ENCODE measurements around the gene NCBP3.
"Not testable (repeated sequence)": the region's sequence is repeated elsewhere in the genome, so short reads cannot be mapped to it uniquely, and the experiment has no call there.

Gene NCBP3

DNA sequence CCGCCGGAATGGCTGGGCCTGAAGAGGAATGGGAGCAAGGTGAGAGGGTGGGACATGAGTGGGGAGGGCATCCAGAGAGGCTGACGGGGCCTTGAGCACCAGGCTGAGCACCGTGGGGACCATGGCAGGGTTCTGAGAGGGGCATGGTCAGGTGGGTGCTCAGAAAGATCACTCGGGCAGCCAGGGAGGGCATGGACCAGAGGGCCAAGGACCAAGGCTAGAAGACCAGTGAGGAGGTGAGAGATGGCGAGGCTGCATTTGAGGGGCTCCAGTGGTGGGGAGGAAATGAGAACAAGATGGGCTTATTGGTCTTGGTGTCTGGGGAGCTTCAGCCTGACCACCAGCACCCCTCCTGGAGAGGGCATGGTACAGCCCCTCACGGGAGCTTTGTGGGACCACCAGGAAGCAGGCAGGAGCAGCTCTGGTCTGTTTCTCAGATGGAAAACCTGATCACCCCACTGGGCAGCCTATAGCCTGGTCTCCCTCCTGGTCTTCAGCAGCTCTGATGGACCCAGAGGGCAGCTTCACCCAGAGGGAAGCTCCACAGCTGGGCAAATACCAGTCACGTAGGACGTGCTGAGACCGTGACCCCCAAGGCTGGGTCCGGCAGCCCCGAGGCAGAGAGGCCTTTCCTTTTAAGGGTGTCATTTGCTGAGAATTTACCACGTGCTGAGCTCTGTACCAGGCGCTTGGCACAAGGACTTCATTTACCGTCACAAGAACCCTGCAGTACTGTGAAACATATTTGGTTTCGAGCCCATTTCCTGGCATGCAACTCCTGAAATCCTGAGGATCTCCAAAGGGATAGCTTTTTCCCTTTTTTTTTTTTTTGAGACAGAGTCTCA, 11.4 kb upstream of the NCBP3 start:
- DNase-seq (ENCODE audit: low read depth in 1 of 2, low spot score in 1 of 2), result no peak
- TF ChIP-seq JUND (IDR thresholded peaks at IDR 0.05; ENCODE audit: low read depth), result no peak
- in situ Hi-C loops (cut with HindIII; ENCODE audit: low pct_unique_long_range_greater_than_20kb, low sequenced_read_pairs), result no loop called here

- DNase-seq (ENCODE audit: low read depth in 1 of 2, low spot score in 1 of 2); in situ Hi-C loops (cut with HindIII; ENCODE audit: low pct_unique_long_range_greater_than_20kb, low sequenced_read_pairs): not testable (repeated sequence)
These were observed 8.2 kb upstream of the NCBP3 start for GRCh38 chr17:3854204-3854603.

GRCh38 chr17:3852561-3852960, 6.5 kb upstream of the NCBP3 start:
- no peak for TF ChIP-seq JUND (IDR thresholded peaks at IDR 0.05; ENCODE audit: low read depth)
- in situ Hi-C loops (cut with HindIII; ENCODE audit: low pct_unique_long_range_greater_than_20kb, low sequenced_read_pairs), result no loop called here
- DNase-seq (ENCODE audit: low read depth in 1 of 2, low spot score in 1 of 2), result no peak

GRCh38 chr17:3851461-3852100, 5.5 kb upstream of the NCBP3 start:
- TF ChIP-seq JUND (IDR thresholded peaks at IDR 0.05; ENCODE audit: low read depth), result no peak
- DNase-seq (ENCODE audit: low read depth in 1 of 2, low spot score in 1 of 2), result no peak
- in situ Hi-C loops (cut with HindIII; ENCODE audit: low pct_unique_long_range_greater_than_20kb, low sequenced_read_pairs), result no loop called here

GRCh38 chr17:3848229-3848835, 2.3 kb upstream of the NCBP3 start:
- in situ Hi-C loops (cut with HindIII; ENCODE audit: low pct_unique_long_range_greater_than_20kb, low sequenced_read_pairs), result no loop called here
- no peak for TF ChIP-seq JUND (IDR thresholded peaks at IDR 0.05; ENCODE audit: low read depth)
- DNase-seq (ENCODE audit: low read depth in 1 of 2, low spot score in 1 of 2), result no peak

DNA sequence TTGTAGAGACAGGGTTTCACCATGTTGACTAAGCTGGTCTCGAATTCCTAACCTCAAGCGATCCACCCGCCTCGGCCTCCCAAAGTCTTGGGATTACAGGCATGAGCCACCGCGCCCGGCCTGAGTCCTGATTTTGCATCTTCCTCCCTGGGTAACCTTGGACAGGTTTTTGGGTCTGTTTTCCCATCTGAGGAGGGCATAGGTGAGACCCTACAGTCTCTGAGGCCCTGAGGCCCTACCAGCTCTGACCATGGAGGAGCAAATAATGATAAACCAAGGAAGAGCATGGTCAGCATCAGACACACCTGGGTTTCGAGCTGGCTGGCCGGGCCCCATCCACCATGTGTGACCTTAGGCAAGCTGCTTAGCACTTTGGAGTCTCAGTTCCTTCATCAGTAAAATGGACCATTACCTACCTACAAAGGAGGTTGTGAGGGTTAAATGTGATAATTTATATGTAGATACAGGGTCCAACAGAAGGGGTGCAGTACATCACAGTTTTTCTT, 1.2 kb upstream of the NCBP3 start:
- no peak for TF ChIP-seq JUND (IDR thresholded peaks at IDR 0.05; ENCODE audit: low read depth)
- in situ Hi-C loops (cut with HindIII; ENCODE audit: low pct_unique_long_range_greater_than_20kb, low sequenced_read_pairs), result no loop called here

DNA sequence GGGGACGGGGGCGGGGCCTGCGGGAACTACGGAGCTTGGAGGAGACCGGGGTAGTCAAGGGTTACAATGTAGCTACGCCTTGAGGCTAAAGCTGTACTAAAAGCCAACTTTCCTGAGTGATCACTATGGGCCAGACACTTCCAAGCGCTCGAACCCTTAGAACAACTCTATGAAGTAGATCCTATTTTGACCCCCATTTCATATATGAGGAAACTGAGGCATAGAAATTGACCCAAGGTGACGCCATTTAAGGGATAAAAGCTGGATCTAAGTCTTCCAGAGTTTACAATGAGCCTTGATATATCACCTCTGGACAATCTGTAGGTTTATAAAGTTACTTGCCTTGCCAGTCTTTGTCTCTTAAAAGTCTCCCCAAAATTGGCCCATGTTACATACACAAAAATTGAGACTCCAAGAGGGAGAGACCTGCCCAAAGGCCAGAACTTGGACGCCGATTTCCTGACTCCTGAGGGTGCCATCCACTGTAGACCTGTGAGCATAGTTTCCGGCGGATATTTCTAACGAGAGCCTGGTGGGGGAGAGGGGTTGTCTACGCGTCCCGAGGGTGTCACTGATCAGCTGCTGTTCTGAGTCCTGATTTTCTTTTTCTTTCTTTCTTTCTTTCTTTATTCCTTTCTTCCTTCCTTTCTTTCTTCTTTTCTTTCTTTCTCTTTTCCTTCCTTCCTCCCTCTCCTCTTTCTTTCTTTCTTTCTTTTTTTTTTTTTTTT, 555 bp upstream of the NCBP3 start:
- TF ChIP-seq JUND (IDR thresholded peaks at IDR 0.05; ENCODE audit: low read depth), result no peak
- in situ Hi-C loops (cut with HindIII; ENCODE audit: low pct_unique_long_range_greater_than_20kb, low sequenced_read_pairs), result no loop called here
- DNase-seq (ENCODE audit: low read depth in 1 of 2, low spot score in 1 of 2), result no peak

More for the DNA sequence above, 1.2 kb upstream of the NCBP3 start:
- no peak for DNase-seq (ENCODE audit: low read depth in 1 of 2, low spot score in 1 of 2)

DNA sequence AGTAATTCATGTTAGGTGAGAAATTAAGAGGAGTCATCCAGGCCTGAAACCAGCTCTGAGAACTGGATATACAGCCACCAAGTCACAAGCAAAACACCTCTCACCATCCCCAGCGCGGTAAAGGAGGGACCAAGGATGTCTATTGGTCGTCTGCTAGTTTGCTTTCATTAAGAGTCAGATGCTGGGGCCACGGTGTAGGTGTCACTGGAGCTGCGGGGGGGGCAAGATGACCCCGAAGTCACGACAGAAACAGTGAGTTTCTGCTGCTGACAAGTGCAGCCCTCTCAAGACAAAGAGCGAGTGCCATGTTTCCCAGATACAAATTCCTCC, 790 bp downstream of the NCBP3 start:
- peak in 1 of 2 experiments; percentile 46 for DNase-seq (ENCODE audit: low read depth in 1 of 2, low spot score in 1 of 2)
- in situ Hi-C loops (cut with HindIII; ENCODE audit: low pct_unique_long_range_greater_than_20kb, low sequenced_read_pairs), result no loop called here
- TF ChIP-seq JUND (IDR thresholded peaks at IDR 0.05; ENCODE audit: low read depth), result no peak

GRCh38 chr17:3844556-3844955, 1.5 kb downstream of the NCBP3 start:
- DNase-seq (ENCODE audit: low read depth in 1 of 2, low spot score in 1 of 2); in situ Hi-C loops (cut with HindIII; ENCODE audit: low pct_unique_long_range_greater_than_20kb, low sequenced_read_pairs): not testable (repeated sequence)

DNA sequence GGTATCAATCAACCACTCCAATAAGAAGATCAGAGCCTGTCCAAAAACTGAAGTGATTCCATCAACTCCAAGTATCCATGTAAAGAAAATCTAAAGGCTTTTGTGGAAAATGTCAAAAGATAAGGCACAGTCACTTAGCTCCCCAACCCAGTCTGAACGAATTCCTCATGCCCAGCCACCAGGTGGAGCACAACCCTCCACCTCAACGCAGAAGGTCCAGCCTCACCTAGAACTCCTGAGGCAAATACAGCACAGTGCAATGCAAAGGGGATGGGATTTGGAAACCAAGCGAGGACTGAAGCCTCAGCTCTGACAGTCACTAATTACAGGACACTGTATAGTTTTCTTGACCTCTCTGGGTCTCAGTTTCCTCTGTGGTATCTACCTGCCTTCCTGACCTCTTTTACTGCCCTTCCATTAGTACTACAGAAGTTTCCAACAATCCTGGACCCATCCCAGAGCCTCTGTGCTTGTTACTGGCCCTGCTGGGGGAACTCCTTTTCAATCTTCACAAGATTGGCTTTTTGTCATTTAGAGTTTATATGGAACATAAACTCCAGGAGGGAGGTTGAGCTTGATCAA, 2.0 kb downstream of the NCBP3 start:
- peak in 1 of 2 experiments; percentile 68 for DNase-seq (ENCODE audit: low read depth in 1 of 2, low spot score in 1 of 2)
- in situ Hi-C loops (cut with HindIII; ENCODE audit: low pct_unique_long_range_greater_than_20kb, low sequenced_read_pairs), result no loop called here
- no peak for TF ChIP-seq JUND (IDR thresholded peaks at IDR 0.05; ENCODE audit: low read depth)

GRCh38 chr17:3838206-3838605, 7.8 kb downstream of the NCBP3 start:
- DNase-seq (ENCODE audit: low read depth in 1 of 2, low spot score in 1 of 2), result peak in 1 of 2 experiments; percentile 63
- TF ChIP-seq JUND (IDR thresholded peaks at IDR 0.05; ENCODE audit: low read depth), result no peak
- in situ Hi-C loops (cut with HindIII; ENCODE audit: low pct_unique_long_range_greater_than_20kb, low sequenced_read_pairs), result no loop called here

DNA sequence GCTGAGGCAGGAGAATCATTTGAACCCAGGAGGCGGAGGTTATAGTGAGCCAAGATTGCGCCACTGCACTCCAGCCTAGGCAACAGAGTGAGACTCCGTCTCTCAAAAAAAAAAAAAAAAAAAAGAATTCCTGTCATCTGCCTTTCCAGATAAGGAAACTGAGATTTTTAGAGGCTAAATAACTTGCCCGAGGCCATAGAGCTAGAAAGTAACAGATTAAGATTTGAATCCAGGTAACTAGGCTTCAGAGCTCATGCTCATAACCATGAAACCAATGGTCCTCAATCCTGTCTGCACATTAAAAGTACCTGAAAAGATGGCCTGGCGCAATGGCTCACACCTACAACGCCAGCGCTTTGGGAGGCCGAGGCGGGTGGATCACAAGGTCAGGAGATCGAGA, 9.5 kb downstream of the NCBP3 start:
- in situ Hi-C loops (cut with HindIII; ENCODE audit: low pct_unique_long_range_greater_than_20kb, low sequenced_read_pairs), result no loop called here
- no peak for TF ChIP-seq JUND (IDR thresholded peaks at IDR 0.05; ENCODE audit: low read depth)
- DNase-seq (ENCODE audit: low read depth in 1 of 2, low spot score in 1 of 2), result no peak
